ENCODE measurements around the gene MAN2C1. TPM values are rescaled to one million over a fixed set of nuclear protein-coding genes. Genes with fewer than 3 reads are reported as not detected.

Gene MAN2C1
- total RNA-seq, 3 donors from 2014 or later: 112 to 259 (median 169) TPM

DNA sequence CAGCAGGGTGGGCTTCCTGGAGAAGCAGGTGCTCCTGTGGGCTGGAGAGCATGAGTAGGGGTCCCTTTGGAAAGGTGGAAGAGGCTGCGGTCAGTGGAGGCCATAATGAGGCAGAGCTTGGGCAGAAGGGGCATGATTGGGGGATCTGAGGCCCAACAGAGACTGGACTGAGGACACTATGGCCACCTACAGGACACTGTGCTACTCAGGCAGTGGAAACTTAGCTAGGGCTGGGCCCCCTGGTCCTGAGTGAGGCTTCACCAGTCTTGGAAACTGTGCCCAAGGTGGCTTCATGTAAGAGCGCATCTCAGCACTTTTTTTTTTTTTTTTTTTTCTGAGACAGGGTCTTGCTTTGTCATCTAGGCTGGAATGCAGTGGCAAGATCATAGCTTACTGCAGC, 38.8 kb downstream of the MAN2C1 start:
- Histone ChIP-seq H3K36me3 (no peaks in the 10 kb centered on the region), H3K9me3 (no peaks in the 10 kb centered on the region), H3K27me3 (no peaks in the 10 kb centered on the region), H3K4me1 (no peaks in the 10 kb centered on the region), H3K4me3 (no peak overlapping the region), H3K27ac (no peak overlapping the region)
- no peak for DNase-seq (ENCODE audit: low spot score in 2 of 2)
- intact Hi-C loops (cut with DNase I; ENCODE audit: low total_unique reads): no loop called here
- TF ChIP-seq POLR2A (IDR thresholded peaks at IDR 0.05): no peak
- TF ChIP-seq, protein P1, sequence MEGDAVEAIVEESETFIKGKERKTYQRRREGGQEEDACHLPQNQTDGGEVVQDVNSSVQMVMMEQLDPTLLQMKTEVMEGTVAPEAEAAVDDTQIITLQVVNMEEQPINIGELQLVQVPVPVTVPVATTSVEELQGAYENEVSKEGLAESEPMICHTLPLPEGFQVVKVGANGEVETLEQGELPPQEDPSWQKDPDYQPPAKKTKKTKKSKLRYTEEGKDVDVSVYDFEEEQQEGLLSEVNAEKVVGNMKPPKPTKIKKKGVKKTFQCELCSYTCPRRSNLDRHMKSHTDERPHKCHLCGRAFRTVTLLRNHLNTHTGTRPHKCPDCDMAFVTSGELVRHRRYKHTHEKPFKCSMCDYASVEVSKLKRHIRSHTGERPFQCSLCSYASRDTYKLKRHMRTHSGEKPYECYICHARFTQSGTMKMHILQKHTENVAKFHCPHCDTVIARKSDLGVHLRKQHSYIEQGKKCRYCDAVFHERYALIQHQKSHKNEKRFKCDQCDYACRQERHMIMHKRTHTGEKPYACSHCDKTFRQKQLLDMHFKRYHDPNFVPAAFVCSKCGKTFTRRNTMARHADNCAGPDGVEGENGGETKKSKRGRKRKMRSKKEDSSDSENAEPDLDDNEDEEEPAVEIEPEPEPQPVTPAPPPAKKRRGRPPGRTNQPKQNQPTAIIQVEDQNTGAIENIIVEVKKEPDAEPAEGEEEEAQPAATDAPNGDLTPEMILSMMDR (IDR thresholded peaks at IDR 0.05): no peak
- TF ChIP-seq POLR2AphosphoS5 (IDR thresholded peaks at IDR 0.05): no peak

DNA sequence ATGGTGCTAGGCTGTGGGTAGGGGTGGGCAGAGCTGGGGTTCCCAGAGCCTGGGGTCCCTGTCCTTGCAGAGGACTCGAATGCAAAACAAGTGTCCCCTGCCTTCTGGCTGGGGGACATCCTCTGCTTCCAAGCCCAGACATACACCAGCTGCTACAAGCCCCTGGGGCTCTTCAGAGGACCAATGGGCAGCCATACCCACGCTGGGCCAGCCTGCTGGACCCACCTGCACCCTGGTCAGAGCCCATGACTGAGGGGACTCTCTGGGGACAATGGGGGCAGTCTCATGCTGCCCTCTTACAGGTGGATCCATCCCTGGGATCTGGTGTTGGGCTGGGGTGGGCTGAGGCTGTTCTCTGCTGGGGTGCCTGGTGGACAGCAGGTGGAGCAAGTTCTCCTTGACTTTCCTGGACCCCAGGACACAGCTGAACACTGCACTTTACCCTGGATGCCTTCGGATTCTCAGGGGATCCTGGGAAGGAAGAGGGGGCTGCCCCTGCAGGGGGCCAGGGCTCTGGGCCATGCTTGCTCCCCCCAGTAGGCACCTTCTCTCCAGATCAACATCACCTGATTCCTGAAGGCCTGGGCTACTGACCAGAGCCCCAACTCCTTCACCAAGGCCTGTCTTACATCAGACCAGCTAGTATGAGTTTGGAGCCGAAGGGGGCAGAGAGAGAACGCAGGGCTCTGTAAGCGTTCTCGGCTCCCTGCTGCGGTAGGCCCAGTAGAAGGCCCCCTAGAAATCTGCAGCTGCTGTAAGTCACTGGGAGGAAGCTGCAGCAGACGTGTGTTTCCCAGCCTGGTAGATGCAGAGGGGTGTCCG, 39.7 kb downstream of the MAN2C1 start:
- intact Hi-C loops (cut with DNase I; ENCODE audit: low total_unique reads): no loop called here
- Histone ChIP-seq H3K27me3 (no peaks in the 10 kb centered on the region), H3K27ac (no peak overlapping the region), H3K4me1 (no peaks in the 10 kb centered on the region), H3K36me3 (no peaks in the 10 kb centered on the region), H3K9me3 (no peaks in the 10 kb centered on the region), H3K4me3 (no peak overlapping the region)
- no peak for DNase-seq (ENCODE audit: low spot score in 2 of 2)
- no peak for TF ChIP-seq POLR2AphosphoS5 (IDR thresholded peaks at IDR 0.05)
- TF ChIP-seq POLR2A (IDR thresholded peaks at IDR 0.05): no peak
- TF ChIP-seq, protein P1 (IDR thresholded peaks at IDR 0.05): no peak

DNA sequence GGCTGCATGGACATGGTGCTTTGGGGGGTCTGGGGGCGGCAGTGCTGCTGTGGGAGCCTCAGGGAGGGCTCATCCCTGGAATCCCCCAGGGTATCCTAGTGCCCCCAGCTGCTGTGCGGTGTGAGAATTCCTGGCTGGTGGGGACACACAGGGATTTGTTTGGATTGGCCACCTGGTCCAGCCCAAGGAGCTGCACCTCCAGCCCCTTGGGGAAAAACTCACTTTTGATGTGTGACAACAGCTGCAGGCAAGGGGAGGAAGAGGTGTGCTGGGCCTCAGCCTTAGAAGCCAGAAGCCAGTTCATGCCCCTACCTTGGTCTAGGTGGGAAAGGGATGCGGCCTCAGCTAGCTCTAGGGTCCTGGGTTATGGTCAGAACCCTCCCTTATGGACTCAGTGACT, 40.9 kb downstream of the MAN2C1 start:
- DNase-seq (ENCODE audit: low spot score in 2 of 2): no peak
- Histone ChIP-seq H3K4me3 (no peak overlapping the region), H3K9me3 (no peaks in the 10 kb centered on the region), H3K4me1 (no peaks in the 10 kb centered on the region), H3K27ac (no peak overlapping the region), H3K36me3 (no peaks in the 10 kb centered on the region), H3K27me3 (no peaks in the 10 kb centered on the region)
- intact Hi-C loops (cut with DNase I; ENCODE audit: low total_unique reads): no loop called here
- no peak for TF ChIP-seq POLR2A (IDR thresholded peaks at IDR 0.05)
- TF ChIP-seq POLR2AphosphoS5 (IDR thresholded peaks at IDR 0.05): no peak
- TF ChIP-seq, protein P1 (IDR thresholded peaks at IDR 0.05): no peak

DNA sequence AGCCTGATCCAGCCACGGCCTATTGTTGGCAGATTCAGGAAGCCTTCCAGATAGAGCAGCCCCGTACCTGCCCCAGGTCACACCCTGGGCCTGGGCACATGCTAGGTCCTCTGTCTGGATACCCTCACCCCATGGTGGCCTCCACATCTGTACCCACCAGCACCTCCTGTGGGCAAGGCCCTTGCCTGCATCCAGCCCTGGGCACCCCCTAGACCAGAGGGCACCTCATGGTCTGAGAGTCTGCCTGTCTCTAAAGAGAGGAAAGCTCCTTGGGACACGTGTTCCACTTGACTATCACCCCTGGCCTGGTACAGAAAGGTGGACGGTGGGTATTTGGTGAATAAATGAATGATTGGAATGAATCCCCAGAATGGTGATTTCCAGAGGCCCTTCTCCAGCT, 41.4 kb downstream of the MAN2C1 start:
- no peaks in the 10 kb centered on the region for H3K36me3 ChIP-seq
- DNase-seq (ENCODE audit: low spot score in 2 of 2): no peak

DNA sequence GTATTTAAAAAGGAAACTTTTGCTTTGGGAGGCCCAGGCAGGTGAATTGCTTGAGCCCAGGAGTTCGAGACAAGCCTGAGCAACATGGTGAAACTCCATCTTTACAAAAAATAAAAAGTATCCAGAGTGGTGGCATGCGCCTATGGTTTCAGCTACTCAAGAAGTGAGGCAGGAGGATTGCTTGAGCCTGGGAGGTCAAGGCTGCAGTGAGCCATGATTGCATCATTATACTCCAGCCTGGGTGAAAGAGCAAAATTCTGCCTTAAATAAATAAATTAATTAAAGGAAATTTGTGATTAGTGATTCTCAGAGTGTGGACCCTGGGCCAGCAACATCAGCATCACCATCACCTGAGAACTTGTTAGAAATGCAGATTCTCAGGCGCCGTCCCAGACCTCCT, 42.5 kb downstream of the MAN2C1 start:
- DNase-seq (ENCODE audit: low spot score in 2 of 2): no peak
- H3K4me3 ChIP-seq: no peak overlapping the region
- H3K9me3 ChIP-seq: no peaks in the 10 kb centered on the region
- intact Hi-C loops (cut with DNase I; ENCODE audit: low total_unique reads): no loop called here
- H3K4me1 ChIP-seq: no peaks in the 10 kb centered on the region
- no peak overlapping the region for H3K27ac ChIP-seq
- H3K36me3 ChIP-seq: no peaks in the 10 kb centered on the region
- TF ChIP-seq POLR2AphosphoS5 (IDR thresholded peaks at IDR 0.05) (no peak), POLR2A (IDR thresholded peaks at IDR 0.05) (no peak)
- TF ChIP-seq, protein P1 (IDR thresholded peaks at IDR 0.05): no peak
- no peaks in the 10 kb centered on the region for H3K27me3 ChIP-seq

More for the DNA sequence above, 41.4 kb downstream of the MAN2C1 start:
- intact Hi-C loops (cut with DNase I; ENCODE audit: low total_unique reads): no loop called here
- TF ChIP-seq, protein P1 (IDR thresholded peaks at IDR 0.05): no peak
- H3K27ac ChIP-seq: no peak overlapping the region
- no peak overlapping the region for H3K4me3 ChIP-seq
- no peaks in the 10 kb centered on the region for H3K4me1 ChIP-seq
- no peaks in the 10 kb centered on the region for H3K27me3 ChIP-seq
- H3K9me3 ChIP-seq: no peaks in the 10 kb centered on the region

Measured in breast epithelium (tissue), 4 donors.